GM18870 (cell line): ENCODE data around the gene NMD3.

Experiments
- ATAC-seq: cut with Tn5 transposase; IDR thresholded peaks from one replicate; pipeline ENCODE4 v1.9.1; 2021; ENCODE audit warnings: moderate library complexity; ENCODE audit not compliant: unreplicated experiment

NMD3 gene

GRCh38 chr3:161230621-161231171 is 9.6 kb downstream of the NMD3 start:
- ATAC-seq = no peak

DNA sequence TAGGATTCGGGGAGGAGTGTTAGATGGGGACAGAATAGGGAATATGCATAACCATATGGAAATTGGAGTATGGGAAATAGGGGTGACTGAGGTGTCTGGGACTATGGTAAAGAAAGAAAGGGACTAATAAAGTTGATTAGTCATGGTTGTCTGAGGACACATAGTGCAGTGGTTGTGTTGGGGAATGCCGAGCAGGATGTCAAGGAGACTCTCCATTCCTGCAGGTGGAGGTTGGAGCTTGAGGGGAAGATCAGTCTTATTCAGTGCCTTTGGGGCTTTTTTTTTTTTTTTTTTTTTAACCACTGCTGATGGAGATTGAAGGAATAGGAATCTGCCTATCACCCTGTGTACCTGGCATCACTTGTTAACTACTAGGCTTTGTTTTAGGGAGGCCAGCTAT is 10.8 kb downstream of the NMD3 start:
- ATAC-seq = no peak

DNA sequence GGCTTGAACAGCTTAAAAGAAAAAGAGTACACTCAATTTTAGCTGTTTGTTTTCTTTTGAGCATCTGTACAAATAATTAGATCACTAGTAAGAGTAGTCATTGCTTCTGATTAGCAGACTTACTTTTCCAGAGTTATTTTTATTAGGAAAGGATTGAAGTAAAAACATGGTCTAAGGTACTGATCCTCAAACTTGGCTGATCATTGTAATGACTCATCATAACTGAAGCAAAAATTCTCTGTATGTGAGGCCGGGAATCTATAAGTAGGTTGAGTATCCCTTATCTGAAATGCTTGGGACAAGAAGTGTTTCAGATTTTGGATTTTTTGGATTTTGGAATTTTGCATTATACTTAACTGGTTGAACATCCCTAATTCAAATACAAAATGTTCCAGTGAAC is 12.4 kb downstream of the NMD3 start:
- no peak for ATAC-seq

DNA sequence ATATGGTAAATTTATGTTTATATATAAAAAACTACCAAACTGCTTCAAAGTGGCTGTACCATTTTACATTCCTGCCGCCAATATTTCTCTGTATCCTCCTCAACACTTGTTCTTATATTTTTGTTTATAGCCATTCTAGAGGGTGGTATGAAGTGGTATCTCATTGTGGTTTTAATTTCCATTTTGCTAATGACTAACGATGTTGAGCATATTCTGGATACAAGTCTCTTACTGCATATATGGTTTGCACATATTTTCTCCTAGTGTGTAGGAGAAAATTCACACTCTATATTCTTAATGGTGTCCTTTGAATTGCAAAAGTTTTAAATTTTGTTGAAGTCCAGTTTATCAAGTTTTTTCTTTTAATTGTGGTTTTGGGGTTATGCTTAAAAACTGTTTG is 15.1 kb downstream of the NMD3 start:
- no peak for ATAC-seq

- no peak for ATAC-seq
Measured at GRCh38 chr3:161239700-161240099, 18.6 kb downstream of the NMD3 start.

GRCh38 chr3:161244538-161244937 is 23.4 kb downstream of the NMD3 start:
- ATAC-seq = no peak

DNA sequence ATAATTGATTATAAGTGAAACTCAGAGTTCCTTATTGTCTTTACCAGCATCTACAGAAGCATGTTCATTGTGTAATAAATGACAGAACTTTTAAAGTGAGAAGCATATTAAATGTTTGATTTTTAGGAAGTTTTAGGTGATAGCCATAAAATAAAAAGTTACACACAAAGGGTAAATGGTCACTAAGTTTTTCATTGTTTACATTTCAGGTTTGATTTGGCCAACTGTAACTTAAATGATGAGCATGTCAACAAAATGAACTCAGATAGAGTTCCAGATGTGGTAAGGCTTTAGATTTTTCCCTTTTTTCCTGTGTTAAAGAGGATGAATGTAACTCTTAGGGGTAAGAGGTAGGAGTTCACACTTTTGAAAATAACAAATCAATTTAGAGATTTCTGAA is 25.9 kb downstream of the NMD3 start:
- no peak for ATAC-seq

DNA sequence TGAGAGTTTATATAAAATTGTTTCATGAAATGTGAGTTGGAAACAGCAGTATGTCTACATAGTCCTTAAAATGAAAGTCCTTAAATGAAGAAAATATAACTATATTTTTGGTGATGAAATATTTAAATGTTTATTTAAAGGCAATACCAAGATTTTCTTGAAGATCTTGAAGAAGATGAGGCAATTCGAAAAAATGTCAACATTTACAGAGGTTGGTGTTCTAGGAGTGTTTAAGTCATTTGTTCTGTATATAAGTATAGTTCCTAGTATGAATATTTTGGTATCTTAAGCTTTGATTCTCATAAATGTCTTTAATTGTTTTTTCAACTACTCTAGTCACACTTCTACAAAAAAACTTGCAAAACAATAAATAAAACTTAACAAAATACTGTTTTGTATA is 29.0 kb downstream of the NMD3 start:
- ATAC-seq = no peak

DNA sequence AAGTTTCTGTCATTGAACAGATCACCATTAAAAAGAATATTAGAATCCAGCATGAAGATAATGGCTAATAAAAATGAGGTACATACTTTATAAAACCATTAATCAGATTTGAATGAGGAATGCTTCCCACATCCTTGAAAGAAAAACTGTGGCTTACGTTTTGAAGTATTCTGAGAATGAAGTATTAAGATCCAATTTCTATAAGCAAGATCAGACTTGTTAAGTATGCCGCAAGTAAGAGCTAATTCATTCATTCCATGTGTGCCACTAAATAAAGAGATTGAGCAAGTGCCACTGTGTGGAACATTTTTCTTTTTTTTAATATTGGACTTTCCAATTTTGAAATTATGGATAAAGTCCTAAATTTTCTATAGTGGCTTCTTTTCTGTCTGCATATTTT is 30.6 kb downstream of the NMD3 start:
- ATAC-seq = no peak

DNA sequence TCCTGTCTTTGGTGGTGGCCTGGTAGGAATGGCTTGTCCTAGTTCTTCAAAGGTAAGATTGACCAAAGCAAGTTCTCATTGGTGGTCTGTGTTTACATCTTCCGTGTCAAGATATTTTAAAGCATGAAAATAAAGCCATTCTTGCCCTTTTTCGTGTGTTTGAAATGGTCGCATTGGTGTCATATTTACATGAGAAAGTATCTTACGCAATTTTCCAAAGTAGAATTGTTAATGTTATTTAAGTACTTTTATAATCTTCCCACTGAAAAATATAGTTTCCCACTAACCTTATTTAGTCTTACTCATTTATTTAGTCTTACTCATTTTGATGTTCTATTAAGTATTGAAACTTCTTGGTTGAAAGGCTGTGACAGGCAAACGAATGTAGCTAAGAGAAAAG is 31.0 kb downstream of the NMD3 start:
- no peak for ATAC-seq

- ATAC-seq = no peak
Measured at GRCh38 chr3:161253711-161254110, 32.6 kb downstream of the NMD3 start.

GRCh38 chr3:161254861-161255260 is 33.8 kb downstream of the NMD3 start:
- no peak for ATAC-seq

DNA sequence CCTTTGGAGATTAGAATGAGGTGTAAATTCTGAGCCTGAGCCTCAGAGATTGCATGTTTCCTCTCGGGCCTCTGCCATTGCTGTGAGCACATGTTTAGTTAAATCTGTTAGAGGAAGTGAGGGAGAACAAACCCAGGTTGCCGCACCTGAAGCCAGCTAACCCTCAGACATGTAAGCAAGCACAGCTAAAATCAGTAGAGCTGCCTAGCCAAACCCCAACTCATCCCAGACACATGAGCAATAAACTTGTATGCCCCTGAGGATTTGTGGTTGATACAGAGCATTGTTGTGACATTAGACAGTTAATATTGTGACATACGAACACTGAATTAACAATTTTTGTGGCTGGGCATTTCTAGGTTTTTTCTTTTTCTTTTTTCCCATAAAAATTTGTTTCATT is 41.9 kb downstream of the NMD3 start:
- no peak for ATAC-seq

GRCh38 chr3:161264852-161265251 is 43.7 kb downstream of the NMD3 start:
- ATAC-seq = no peak

DNA sequence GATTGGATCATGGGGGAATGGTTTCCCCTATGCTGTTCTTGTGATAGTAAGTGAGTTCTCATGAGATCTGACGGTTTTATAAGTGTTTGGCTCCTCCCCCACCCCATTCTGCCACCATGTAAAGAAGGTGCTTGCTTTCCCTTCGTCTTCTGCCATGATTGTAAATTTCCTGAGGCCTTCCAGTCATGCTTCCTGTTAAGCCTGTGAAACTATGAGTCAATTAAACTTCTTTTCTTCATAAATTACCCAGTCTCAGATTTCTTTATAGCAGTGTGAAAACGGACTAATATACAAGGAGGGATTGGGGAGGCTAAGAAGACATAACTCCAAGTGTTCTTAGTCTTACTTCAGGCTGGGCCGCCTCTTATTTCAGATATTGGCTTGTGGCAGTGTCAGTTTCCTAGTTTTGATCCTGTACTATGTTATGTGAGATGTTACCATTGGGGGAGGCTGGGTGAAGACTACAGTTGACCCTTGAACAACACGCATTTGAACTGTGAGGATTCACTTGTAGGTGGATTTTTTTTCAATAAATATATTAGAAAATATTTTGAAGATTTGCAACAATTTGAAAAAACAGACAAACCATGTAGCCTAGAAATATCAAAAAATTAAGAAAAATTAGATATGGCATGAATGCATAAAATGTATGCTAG is 44.9 kb downstream of the NMD3 start:
- no peak for ATAC-seq

DNA sequence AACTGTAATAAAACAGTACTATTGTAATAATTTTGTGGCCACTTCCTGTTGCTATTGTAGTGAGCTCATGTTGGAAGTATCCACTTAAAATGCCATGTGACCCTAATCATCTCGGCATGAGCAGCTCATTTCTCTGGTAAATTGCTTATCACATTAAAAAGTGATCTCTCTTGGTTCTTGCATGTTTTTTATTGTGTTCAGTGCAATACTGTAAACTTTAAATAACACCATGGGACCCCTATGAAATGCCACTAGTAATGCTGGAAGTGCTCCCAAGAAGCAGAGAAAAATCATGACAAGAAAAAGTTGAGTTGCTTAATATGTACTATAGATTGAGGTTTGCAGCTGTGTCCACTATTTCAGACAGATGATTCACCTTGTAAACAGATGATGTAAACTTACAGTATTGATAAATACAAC is 45.6 kb downstream of the NMD3 start:
- no peak for ATAC-seq

DNA sequence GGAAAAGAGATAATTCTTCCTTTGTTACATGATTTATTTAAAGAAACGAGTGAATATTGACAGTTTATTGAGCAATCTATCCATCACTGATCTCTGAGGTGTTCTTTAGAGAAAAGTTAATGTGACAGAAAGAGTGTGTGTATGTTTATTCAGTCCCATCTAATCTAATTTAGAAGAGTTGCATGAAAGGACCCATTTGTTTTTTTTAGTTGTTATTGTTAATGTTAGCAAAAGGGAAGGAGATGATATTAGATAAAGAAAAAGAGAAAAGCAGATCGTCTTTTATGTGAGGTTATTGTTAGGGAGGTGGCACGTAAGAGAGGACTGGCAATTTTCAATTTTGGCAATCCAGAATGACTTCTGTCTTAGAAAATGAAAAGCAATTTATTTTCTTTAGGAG is 46.5 kb downstream of the NMD3 start:
- no peak for ATAC-seq

GRCh38 chr3:161268601-161269000 is 47.5 kb downstream of the NMD3 start:
- no peak for ATAC-seq

DNA sequence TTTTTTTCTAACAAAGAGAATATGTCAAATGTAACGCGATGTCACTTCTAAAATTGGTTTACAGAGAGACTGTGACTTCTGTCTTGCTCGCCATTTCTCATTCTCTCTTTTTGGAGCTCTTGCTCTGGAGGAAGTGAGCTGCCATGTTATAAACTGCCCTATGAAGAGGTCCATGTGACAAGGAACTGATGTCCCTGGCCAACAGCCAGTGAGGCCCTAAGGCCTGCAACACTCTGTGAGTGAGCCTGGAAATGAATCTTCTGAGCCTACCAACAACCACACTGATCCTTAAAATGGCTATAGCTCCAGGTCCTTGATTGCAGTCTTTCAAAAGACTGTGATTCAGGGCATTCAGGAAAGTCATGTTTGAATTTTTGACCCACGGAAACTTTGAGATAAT is 49.9 kb downstream of the NMD3 start:
- no peak for ATAC-seq

- ATAC-seq = no peak
Measured at GRCh38 chr3:161271646-161272045, 50.5 kb downstream of the NMD3 start.

GRCh38 chr3:161272524-161272923 is 51.4 kb downstream of the NMD3 start:
- no peak for ATAC-seq

GRCh38 chr3:161273589-161274218 is 52.6 kb downstream of the NMD3 start:
- no peak for ATAC-seq
